ENCODE results near the gene CYBB. TPM values are rescaled to one million over a fixed set of nuclear protein-coding genes. Genes with fewer than 3 reads are reported as not detected.

Gene CYBB
- total and polyA plus RNA-seq, 2 of the 4 experiments (the other 2 are of a cell fraction): not detected

GRCh38 chrX:37854748-37855147, 74.9 kb downstream of the CYBB start:
- Histone ChIP-seq H3K79me1 (ENCODE audit: low read depth in 1 of 2, low read length in 2 of 2) (no peaks in the 10 kb centered on the region), H3K4me1 (ENCODE audit: control insufficient read depth, insufficient read depth, low read length) (no peaks in the 10 kb centered on the region), H4K5ac (ENCODE audit: low read depth, low read length) (no peak overlapping the region), H3K4me3 (ENCODE audit: insufficient read depth, low read depth, low read length) (no peak overlapping the region), H3K14ac (replicated peaks; ENCODE audit: low read depth, low read length) (no peak overlapping the region), H3K4me2 (ENCODE audit: low read depth, low read length) (no peak overlapping the region), H3K9me3 (ENCODE audit: control insufficient read depth, insufficient read depth, low read length) (no peaks in the 10 kb centered on the region), H2BK5ac (ENCODE audit: low read depth, low read length, poor library complexity, severe bottlenecking) (no peak overlapping the region), H3K23ac (ENCODE audit: low read depth, low read length) (no peak overlapping the region), H4K20me1 (ENCODE audit: insufficient read depth, low read length) (no peaks in the 10 kb centered on the region), H3K9me1 (ENCODE audit: insufficient read depth, low read length) (no peaks in the 10 kb centered on the region), H2AK5ac (ENCODE audit: low read depth, low read length) (no peak overlapping the region), H4K8ac (ENCODE audit: low read depth in 2 of 2, low read length in 2 of 2) (no peak overlapping the region), H2BK120ac (ENCODE audit: low read depth, low read length) (no peak overlapping the region), H3K9ac (ENCODE audit: low read depth, low read length) (no peak overlapping the region), H2BK15ac (ENCODE audit: low read depth, low read length) (no peak overlapping the region), H4K91ac (ENCODE audit: insufficient read depth, low read depth, low read length) (no peak overlapping the region), H3K56ac (ENCODE audit: extremely low read depth, insufficient read depth, low read length) (no peak overlapping the region), H2BK20ac (ENCODE audit: low read depth, low read length) (no peak overlapping the region), H3K27me3 (ENCODE audit: control insufficient read depth, insufficient read depth, low read length) (no peaks in the 10 kb centered on the region), H3K27ac (ENCODE audit: insufficient read depth, low read length) (no peak overlapping the region), H3K4ac (ENCODE audit: low read depth, low read length) (no peak overlapping the region), H2AK9ac (replicated peaks; ENCODE audit: low read depth, low read length, poor library complexity) (no peak overlapping the region), H2AFZ (replicated peaks; ENCODE audit: low read length, poor library complexity) (no peak overlapping the region), H3K18ac (ENCODE audit: low read depth, low read length) (no peak overlapping the region), H3K36me3 (ENCODE audit: control insufficient read depth, insufficient read depth, low read length) (no peaks in the 10 kb centered on the region)
- BruUV-seq (replicated peaks): no TSS peak
- intact Hi-C loops (cut with micrococcal nuclease): no loop called here
- ChIA-PET POLR2A (ENCODE audit: unreplicated experiment) (no interaction called here), CTCF (no interaction called here)
- ATAC-seq (ENCODE audit: low read depth) (no peak), DNase-seq (no peak)
- WGBS, 2 experiments (ENCODE audit: extremely low coverage in 2 of 2, insufficient read length in 1 of 2): no CpG with 5 or more reads among the region's 2 CpGs
- no peak for TF ChIP-seq POLR2A (IDR thresholded peaks at IDR 0.05; ENCODE audit: low read depth, low read length)
- TF ChIP-seq MAZ (IDR thresholded peaks at IDR 0.05; ENCODE audit: borderline replicate concordance, low read depth, low read length): no peak
- no peak for TF ChIP-seq CHD1 (IDR thresholded peaks at IDR 0.05; ENCODE audit: low read depth, low read length)
- TF ChIP-seq RFX5 (IDR thresholded peaks at IDR 0.05; ENCODE audit: low read depth, low read length): no peak
- no peak for TF ChIP-seq MAFK (IDR thresholded peaks at IDR 0.05; ENCODE audit: low read depth, low read length)
- TF ChIP-seq ELK1 (IDR thresholded peaks at IDR 0.05; ENCODE audit: borderline replicate concordance, low read depth, low read length): no peak
- no peak for TF ChIP-seq MXI1 (IDR thresholded peaks at IDR 0.05; ENCODE audit: borderline replicate concordance, low read depth, low read length)
- no peak for TF ChIP-seq FOS (IDR thresholded peaks at IDR 0.05; ENCODE audit: low read depth, low read length)
- no peak for TF ChIP-seq RAD21 (IDR thresholded peaks at IDR 0.05; ENCODE audit: low read length)
- no peak for TF ChIP-seq BHLHE40 (IDR thresholded peaks at IDR 0.05; ENCODE audit: low read depth, low read length)
- no peak for TF ChIP-seq RCOR1 (IDR thresholded peaks at IDR 0.05; ENCODE audit: insufficient replicate concordance, low read length)
- TF ChIP-seq CTCF (conservative IDR thresholded peaks at IDR 0.05; ENCODE audit: low read depth, low read length): no peak
- in situ Hi-C loops (cut with MboI; ENCODE audit: low sequenced_read_pairs): no loop called here
- dilution Hi-C loops (cut with HindIII; ENCODE audit: low sequenced_read_pairs, unreplicated experiment): no loop called here

Measured in IMR-90 (cell line).